HG02852 (cell line): ENCODE data around the gene ACTR6.
"Not testable (repeated sequence)": the region's sequence is repeated elsewhere in the genome, so short reads cannot be mapped to it uniquely, and the experiment has no call there.

Experiments
- ATAC-seq: cut with Tn5 transposase; IDR thresholded peaks from one replicate; pipeline ENCODE4 v1.9.1; 2021; ENCODE audit warnings: mild to moderate bottlenecking, moderate library complexity; ENCODE audit not compliant: unreplicated experiment

ACTR6 gene

DNA sequence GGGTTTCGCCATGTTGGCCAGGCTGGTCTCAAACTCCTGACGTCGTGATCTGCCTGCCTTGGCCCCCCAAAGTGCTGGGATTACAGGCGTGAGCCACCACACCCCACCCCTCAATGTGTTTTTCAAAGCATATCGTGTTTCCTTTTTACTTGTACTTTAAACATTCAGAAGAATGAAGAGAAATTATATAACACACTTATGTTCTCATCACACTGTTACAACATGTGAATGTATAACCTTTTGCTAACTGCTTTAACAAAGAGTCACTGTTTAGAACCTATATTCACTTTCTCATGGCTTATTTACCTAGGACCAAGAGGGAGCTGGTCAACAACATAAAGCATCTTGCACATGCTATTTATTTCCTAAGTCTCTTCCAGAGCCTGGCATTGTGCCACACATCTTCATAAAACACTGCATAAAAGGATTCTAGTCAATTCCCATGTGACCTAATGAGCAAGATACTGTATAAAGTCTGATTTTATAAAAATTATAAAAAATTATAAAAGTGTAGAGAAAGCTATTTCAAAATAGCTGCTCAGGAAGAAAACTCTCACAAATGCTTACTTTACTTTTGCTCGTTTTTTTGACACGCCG, 16.0 kb upstream of the ACTR6 start:
- ATAC-seq = no peak

DNA sequence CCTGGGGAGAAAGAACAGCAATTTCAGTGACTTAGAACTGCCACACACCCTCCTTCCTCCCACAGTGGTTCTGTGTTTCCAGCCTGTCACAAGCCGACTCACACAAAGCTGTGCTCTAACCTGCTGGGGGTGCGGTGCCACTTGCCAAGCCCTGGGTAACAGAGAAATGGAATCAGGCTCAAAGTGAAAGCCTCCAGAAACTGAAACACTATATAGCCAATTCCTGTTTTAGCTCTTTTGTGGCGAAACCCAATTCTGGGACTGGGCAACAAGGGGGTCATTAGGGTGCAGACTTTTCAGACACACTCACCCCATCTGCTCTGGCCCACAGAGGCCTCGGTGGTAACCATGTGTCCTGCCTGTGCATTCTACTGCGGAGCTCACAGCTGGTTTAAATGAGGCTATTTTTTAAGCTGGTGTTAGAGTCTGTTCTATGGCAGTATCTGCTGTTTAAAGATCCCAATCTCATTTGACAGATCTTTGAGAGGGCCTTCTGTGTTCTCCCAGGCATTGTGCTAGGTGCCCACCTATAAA, 15.2 kb upstream of the ACTR6 start:
- peak; percentile 91 for ATAC-seq

DNA sequence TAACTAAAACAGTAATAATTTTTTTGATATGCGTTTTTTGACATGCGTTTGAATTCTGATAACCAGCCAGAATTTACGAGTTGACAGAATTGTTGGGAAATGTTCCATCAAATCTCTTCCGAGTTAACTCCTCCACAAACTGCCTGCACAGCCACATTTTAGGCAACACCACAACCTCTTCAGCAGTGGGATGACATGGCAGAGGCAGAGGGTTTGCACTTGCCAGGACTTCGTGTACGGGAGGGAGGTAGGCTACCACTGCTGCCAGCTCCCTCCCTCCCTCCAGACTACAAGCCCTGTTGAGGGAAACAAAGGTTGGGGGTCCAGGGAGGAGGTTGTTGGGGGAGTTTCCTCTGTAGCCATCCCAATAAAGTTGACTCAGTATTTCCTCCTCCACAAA, 14.5 kb upstream of the ACTR6 start:
- no peak for ATAC-seq

DNA sequence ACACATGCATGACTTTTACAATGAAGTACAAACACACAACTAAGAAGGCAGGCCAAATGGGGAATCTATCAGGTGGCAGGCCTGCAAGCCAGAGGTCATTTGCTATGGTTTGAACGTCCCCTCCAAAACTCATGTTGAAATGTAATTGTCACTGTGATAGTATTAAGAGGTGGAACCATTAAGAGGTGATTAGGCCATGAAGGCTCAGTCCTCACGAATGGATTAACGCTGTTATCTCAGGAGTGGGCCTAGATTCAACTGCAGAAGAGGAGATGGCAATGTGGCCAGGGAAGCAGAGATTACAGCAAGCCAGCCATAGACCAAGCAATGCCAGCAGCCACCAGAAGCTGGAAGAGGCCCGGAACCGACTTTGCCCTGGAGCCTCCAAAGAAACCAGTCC, 13.5 kb upstream of the ACTR6 start:
- no peak for ATAC-seq

DNA sequence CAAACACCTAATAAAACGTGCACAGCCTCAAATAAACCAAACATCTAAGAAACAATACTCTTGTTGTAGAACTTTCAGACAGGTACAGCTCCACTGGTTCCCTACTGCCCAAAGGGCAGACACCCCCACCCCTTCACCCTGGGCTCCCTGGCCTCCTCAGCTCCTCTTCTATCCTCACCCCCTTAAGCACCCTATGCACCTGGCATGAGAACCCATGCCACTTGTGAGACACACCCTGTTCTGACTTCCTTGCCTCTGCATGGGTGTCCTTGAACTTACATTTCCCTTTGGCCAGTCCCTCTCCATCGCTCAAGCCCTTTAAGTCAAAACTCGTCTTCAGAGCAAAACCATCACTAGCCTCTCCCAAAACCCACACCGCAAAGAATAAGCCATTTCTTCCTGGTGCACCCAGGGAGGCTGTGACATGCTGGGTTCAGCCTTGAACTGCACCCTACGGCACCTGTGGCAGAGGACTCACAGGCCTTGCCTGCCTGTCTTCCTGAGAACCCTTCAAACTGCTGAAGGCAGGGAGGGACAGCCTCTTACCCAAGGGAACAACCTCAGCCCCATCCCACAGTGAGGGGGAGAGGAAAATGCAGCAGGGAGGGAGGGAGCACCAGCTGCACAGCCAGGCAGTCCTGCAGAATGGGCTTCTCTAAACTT, 12.6 kb upstream of the ACTR6 start:
- ATAC-seq = no peak

DNA sequence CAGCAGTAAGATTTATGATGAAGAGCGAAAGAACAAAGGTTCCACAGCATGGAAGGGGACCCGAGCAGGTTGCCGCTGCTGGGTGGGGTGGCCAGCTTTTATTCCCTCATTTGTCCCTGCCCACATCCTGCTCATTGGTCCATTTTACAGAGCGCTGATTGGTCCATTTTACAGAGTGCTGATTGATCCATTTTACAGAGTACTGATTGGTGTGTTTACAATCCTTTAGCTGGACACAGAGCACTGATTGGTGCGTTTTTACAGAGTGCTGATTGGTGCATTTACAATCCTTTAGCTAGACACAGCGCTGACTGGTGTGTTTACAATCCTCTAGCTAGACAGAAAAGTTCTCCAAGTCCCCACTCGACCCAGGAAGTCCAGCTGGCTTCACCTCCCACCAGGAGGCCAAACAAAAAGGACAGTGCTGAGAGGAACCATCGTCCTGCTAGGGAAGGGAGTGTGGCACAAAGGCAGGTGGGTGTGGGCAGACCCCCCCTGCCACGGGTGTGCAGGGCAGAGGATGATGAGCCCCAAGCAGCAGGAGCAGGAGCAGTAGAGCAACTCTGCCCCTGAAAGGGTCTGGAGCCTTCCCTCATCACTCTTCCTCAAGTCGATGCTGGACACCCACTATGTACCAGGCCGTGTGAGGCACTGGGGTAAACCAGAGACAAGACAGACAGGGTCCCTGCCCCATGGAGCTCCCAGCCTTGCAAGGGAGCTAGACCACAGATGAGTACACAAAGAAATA, 11.6 kb upstream of the ACTR6 start:
- not testable (repeated sequence) for ATAC-seq

DNA sequence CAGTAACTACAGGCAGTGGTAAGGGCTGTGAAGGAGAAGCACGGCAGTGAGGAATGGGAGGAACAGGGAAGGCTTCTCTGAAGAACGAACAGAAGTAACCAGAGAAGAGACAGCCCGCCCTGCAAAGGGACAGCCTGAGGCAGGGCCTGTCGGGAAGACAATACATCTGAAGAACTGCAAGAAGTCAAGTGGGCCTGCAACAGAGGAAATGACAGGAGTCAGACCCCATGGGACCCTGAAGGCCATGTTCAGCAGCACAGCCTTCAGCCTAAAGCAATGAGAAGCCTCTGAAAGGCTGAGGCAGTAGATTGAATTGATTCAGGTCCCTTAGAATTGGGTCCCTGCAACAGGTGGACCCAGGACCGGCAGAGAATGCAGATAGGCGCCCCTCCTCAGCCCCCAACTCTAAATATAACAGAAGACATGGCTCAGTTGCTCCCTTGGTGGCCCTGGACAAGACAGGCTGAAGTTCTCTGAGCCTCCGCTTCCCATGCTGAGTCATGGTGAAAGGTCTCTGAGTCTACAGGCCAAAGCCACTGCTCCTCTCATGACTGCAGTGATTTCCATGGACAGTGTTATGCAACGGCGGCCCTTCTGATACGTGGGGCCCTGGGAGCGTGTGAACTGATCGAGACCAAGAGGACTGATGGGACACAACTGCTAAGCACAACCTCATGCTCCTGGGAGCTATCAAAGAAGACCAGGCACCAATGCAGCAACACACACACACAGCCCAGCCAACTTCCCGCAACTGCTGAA, 10.8 kb upstream of the ACTR6 start:
- no peak for ATAC-seq

DNA sequence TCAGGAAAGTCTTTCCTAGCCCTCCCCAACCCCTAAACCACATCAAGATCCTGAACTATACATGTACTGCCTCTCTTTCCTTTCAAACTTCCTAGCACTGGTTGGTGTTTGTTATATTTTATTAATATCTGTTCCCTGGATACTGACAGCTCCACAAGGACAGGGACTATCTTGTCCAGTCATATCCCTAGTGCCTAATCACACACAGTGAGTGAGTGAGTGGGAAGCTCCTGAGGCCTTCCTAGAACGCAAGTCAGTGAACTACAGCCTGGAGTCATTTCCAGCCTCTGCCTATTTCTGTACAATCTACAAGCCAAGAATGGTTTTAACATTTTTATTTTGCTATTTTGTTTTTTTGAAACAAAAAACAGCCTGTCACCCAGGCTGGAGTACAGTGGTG, 7.5 kb upstream of the ACTR6 start:
- no peak for ATAC-seq

DNA sequence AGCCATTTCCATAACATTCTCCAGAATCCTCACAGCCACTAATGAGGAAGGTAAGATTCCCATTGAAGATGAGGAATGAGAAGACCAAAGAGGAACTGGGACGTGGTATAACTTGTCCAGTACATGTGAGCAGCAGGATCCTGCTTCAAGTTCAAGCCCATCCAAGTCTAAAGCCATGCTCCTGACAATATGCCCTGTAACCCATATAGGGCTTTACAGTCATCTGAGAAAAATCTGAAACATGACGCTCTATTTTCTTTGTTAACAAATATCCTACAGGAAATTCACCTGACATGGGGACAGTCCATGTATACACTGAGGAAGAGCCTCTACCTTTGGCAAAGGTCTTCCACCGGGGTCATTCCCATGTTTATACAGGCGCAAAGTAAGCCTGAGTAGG, 3.1 kb upstream of the ACTR6 start:
- ATAC-seq = no peak

DNA sequence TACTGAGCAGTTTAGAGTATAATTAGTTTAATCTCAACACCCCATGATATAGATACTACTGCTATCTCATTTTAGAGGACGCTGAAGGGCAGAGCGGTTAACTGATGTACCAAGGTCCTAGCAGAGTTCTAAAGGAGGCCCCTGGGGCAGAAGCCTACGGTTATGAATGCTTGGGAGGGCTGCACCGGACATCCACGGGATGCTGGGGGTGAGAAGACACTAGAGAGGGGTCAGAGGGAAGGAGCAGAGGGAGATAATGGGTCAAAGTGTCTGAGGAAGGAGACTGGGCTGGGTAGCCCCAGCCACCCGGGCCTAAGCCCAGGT, 1.6 kb upstream of the ACTR6 start:
- no peak for ATAC-seq

DNA sequence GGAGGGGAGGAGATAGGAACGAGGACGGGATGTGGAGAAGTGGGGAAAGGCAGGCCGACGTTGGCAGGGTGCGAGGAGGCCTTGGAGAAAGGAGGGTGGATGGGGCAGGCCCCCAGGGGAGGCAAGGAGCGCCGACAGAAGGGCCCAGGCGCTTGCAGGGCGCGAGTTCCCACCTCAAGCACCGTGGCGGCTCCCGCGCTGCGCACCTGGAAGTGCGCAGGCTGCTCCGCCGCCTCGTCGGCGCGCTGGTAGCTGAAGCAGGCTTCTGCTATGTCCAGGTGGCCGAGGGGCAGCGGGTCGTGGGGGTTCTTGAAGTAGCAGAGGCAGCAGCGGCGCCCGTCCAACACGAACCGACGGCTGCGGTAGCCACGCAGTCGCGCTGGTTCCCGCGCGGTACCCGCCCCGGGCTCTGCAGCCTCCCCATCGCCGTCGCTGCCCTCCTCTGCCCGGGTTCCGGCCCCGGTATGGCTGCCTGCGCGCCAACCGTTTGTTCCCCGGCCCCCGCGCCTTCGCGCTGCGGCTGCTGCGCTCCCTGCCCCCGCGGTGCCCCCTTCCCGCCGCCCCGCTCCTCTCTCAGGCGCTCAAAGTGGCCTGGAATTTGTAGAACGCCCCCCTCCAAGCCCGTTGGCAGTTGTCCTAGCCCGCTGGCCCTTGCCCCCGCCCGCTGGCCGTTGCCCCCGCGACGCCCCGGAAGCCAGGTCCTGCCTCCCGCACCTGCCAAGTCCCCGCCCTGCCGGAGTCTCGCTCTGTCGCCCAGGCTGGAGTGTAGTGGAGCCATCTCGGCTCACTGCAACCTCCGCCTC, 1.1 kb upstream of the ACTR6 start:
- peak; percentile 72 for ATAC-seq

DNA sequence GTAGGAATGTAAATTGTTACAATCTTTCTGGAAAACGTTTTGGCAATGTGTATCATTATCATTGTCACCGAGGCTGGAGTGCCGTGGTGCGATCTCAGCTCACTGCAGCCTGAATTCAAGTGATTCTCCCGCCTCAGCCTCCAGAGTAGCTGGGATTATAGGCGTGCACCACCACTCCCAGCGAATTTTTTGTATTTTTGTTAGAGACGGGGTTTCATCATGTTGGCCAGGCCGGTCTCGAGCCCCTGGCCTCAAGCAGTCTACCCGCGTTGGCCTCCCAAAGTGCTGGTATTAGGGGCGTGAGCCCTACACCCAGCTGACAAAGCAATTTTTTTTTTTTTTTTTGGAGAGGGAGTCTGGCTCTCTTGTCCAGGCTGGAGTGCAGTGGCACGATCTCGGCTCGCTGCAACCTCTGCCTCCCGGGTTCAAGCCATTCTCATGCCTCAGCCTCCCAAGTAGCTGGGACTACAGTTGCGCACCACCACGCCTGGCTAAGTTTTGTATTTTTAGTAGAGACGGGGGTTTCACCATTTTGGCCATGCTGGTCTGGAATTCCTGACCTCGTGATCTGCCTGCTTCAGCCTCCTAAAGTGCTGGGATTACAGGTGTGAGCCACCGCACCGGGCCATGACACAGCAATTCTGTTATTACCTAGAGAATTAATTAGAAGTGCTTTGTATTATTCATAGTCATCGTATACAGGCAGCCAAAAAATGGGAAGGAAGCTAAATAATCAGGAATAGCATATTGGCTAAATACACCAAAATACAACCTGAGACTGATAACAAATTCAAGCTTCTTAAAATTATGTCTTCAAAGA, 1.2 kb downstream of the ACTR6 start:
- no peak for ATAC-seq

DNA sequence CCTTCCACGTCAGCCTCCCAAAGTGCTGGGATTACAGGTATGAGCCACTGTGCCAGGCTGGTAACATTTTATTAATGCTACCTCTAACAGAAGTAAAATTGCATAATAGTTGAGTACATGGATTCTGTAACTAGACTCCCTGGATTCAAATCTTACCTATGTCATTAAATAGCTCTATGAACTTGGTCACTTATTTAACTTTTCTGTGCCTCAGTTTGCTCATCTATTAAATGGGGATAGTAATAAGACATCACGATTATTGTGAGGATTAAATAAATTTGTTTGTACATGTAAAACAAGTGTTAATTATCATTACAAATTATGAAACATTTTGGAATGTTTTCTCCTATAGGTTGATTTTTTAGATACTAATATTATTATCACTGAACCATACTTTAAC, 6.7 kb downstream of the ACTR6 start:
- no peak for ATAC-seq

DNA sequence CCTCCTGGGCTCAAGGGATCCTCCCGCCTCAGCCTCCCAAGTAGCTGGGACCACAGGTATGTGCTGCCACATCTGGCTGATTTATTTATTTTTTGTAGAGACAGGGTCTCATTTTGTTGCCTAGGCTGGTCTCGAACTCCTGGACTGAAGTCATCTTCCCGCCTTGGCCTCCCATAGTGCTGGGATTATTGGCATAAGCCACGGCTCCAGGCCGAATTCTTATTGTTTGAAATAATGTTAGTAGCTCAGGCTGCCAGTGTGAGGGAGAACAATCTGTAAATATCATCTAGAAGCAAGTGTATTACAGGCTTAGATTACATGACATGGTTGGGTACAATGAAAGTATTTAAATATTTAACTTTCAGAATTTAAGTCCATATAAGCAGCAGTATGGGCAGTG, 8.2 kb downstream of the ACTR6 start:
- no peak for ATAC-seq

DNA sequence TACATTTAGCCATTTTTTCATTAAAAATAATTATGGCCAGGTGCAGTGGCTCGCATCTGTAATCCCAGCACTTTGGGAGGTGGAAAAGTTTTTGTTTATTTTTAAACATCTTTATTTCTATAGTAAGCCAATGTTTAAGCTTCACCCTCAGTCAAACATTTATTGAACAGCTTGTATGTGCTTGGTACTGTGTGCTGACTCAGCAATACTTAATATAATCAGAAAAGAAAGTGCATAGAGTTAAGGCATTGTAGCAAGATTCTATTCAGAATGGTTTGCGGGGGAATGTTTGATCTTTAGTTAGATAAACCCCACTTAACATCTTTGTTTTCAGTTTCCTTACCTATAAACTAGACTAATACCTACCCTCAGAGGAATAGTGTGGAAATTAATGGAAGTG, 11.1 kb downstream of the ACTR6 start:
- ATAC-seq = no peak

DNA sequence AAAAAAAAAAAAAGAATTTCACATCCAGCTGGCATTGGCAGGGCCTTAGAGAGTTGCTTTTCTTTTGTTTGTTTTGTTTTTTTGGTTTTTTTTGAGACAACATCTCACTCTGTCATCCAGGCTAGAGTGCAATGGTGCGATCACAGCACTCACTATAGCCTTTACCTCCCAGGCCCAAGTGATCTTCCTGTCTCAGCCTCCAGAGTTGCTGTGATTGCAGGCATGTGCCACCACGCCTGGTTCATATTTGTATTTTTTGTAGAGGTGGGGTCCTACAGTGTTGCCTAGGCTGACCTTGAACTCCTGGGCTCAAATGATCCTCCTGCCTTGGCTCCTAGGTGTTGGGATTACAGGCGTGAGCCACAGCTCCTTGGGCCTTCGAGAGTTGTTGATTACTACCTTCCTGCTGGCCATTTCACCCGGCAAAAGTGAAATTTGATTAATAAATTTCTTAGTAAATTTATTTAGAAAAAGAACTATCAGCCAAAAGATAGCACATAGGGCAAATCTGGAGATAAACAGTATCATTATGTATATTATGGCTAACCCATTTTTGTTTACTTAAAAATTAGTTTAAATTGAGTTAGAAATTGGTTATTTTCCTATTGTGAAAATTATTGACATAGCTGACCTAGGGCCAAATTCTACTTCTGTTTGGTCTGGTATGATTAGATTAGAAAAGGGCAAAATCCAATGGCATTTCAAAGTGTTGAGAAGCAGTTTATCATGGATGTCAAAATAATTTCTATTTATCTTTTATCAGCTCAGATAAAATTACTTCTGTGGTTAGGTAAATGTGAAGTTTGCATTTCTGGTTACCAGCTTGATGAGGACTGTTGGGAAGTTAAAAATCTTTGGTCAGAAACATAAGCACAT, 12.6 kb downstream of the ACTR6 start:
- no peak for ATAC-seq

DNA sequence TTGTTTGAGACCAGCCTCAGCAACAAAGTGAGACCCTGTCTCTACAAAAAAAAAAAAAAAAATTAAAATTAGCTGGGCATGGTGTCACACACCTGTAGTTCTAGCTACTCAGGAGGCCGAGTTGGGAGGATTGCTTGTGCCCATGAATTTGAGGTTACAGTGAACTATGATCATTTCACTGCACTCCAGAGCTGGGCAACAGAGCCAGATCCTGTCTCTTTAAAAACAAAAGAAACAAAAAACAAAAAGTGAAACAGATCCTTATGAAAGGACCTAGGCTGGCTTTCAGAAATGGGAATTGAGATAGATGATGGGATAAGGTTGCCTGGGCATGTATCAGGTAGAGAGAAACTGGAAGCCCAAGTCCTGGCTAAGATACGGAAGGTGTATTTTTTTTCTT, 13.9 kb downstream of the ACTR6 start:
- no peak for ATAC-seq

DNA sequence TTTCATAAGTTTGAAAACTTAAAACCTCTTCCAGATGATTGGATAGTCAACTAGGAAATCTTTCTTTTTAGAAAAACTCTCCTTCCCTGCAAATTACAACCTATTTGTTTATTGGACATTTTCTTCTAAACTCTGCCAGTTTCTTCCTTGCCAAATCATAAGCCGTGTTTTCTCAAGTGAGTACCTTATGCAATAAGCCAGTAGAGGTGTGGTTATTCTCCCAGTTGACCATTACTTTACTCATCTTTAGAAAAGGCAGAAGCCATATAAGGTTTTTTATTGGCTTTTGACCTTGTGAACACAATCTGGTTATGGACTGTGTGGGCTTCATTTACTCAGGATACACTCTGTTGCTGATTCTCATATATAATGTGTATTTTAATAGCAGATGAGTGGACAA, 14.6 kb downstream of the ACTR6 start:
- ATAC-seq = no peak

DNA sequence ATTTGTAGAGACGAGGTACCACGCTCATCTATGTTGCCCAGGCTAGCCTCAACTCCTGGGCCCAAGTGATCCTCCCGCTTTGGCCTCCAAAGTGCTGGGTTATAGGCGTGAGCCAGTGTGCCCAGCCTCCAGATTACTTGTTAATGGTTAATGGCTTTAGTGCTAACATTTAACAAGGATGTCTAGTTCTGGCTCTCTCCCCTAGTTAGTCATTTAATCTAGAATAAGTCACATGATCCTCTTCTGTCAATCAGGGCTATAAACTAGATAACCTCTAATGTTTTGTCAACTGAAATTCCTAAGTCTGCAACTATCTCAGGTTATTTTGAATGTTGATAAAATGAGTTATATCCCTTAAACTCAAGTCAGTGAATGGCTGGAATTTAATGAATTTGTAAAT, 15.7 kb downstream of the ACTR6 start:
- ATAC-seq = no peak
